ENCODE data around the gene CGREF1.

CGREF1 gene

DNA sequence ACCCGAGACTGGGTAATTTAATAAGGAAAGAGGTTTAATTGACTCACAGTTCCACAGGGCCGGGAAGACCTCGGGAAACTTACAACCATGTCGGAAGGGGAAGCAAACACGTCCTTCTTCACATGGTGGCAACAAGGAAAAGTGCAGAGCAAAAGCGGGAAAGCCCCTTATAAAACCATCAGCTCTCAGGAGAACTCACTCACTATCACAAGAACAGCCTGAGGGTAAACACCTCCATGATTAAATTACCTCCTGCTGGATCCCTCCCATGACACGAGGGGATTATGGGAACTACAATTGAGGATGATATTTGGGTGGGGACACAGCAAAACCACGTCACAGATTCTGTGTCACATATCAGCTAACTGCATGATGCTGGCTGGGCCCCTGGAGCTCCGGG is 41.3 kb upstream of the CGREF1 start:
- no peak for DNase-seq
- Histone ChIP-seq H3K9me2 (replicated peaks; ENCODE audit: insufficient read depth, low read length) (no peaks in the 10 kb centered on the region), H3K27me3 (replicated peaks; ENCODE audit: insufficient read depth, low read length) (no peaks in the 10 kb centered on the region), H3K9me3 (replicated peaks; ENCODE audit: insufficient read depth, low read length) (no peaks in the 10 kb centered on the region), H3K9ac (ENCODE audit: low read length) (no peak overlapping the region), H2AFZ (ENCODE audit: low read length) (no peak overlapping the region), H3K4me2 (ENCODE audit: low read depth, low read length) (no peak overlapping the region), H4K20me1 (ENCODE audit: insufficient read depth, low read length) (no peaks in the 10 kb centered on the region), H3K79me2 (ENCODE audit: low read length) (no peaks in the 10 kb centered on the region), H3F3A (ENCODE audit: insufficient read depth, low read length) (peaks cover 42% of the 10 kb centered on the region), H3K36me3 (replicated peaks; ENCODE audit: insufficient read depth, low read length) (no peaks in the 10 kb centered on the region), H3K27ac (ENCODE audit: low read length) (no peak overlapping the region), H3K4me1 (ENCODE audit: low read length) (peaks cover 51% of the 10 kb centered on the region), H3K4me3 (ENCODE audit: low read length) (no peak overlapping the region)
- no peak for TF ChIP-seq EZH2phosphoT487 (IDR thresholded peaks at IDR 0.05; ENCODE audit: low read length)
- no peak for TF ChIP-seq EZH2 (optimal IDR thresholded peaks at IDR 0.05; ENCODE audit: low read depth, low read length)
- TF ChIP-seq, protein P1, sequence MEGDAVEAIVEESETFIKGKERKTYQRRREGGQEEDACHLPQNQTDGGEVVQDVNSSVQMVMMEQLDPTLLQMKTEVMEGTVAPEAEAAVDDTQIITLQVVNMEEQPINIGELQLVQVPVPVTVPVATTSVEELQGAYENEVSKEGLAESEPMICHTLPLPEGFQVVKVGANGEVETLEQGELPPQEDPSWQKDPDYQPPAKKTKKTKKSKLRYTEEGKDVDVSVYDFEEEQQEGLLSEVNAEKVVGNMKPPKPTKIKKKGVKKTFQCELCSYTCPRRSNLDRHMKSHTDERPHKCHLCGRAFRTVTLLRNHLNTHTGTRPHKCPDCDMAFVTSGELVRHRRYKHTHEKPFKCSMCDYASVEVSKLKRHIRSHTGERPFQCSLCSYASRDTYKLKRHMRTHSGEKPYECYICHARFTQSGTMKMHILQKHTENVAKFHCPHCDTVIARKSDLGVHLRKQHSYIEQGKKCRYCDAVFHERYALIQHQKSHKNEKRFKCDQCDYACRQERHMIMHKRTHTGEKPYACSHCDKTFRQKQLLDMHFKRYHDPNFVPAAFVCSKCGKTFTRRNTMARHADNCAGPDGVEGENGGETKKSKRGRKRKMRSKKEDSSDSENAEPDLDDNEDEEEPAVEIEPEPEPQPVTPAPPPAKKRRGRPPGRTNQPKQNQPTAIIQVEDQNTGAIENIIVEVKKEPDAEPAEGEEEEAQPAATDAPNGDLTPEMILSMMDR (IDR thresholded peaks at IDR 0.05; ENCODE audit: low read length), result no peak

DNA sequence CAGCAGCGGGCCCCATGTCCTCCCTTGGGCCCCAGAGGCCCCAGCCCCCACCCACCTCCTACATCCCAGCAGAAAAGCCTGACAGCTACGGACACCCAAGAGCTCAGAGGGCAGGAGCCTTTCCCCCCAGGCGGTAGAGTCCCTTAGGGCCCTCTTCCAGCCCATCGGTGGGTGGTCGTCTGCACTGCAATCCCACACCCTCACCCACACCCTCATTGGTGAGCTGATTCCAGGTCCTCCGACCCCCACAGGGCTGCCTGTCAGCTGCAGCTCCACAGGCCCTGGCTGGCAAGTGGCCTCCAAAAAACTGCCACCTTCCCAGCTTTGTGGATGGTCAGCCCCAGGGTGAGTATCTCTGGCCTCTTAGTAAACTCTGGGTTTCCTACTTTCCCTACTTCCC is 40.3 kb upstream of the CGREF1 start:
- H3K9ac ChIP-seq (ENCODE audit: low read length), result no peak overlapping the region
- peaks cover 36% of the 10 kb centered on the region for H3F3A ChIP-seq (ENCODE audit: insufficient read depth, low read length)
- no peak for DNase-seq
- peaks cover 51% of the 10 kb centered on the region for H3K4me1 ChIP-seq (ENCODE audit: low read length)
- no peak overlapping the region for H3K27ac ChIP-seq (ENCODE audit: low read length)
- no peak overlapping the region for H2AFZ ChIP-seq (ENCODE audit: low read length)
- H3K9me3 ChIP-seq (replicated peaks; ENCODE audit: insufficient read depth, low read length), result no peaks in the 10 kb centered on the region
- H3K27me3 ChIP-seq (replicated peaks; ENCODE audit: insufficient read depth, low read length), result no peaks in the 10 kb centered on the region
- TF ChIP-seq EZH2phosphoT487 (IDR thresholded peaks at IDR 0.05; ENCODE audit: low read length) (no peak), EZH2 (optimal IDR thresholded peaks at IDR 0.05; ENCODE audit: low read depth, low read length) (no peak)
- TF ChIP-seq, protein P1 (IDR thresholded peaks at IDR 0.05; ENCODE audit: low read length), result no peak
- no peaks in the 10 kb centered on the region for H3K9me2 ChIP-seq (replicated peaks; ENCODE audit: insufficient read depth, low read length)
- H3K4me3 ChIP-seq (ENCODE audit: low read length), result no peak overlapping the region
- no peaks in the 10 kb centered on the region for H3K36me3 ChIP-seq (replicated peaks; ENCODE audit: insufficient read depth, low read length)
- H3K4me2 ChIP-seq (ENCODE audit: low read depth, low read length), result no peak overlapping the region
- no peaks in the 10 kb centered on the region for H4K20me1 ChIP-seq (ENCODE audit: insufficient read depth, low read length)
- no peaks in the 10 kb centered on the region for H3K79me2 ChIP-seq (ENCODE audit: low read length)

DNA sequence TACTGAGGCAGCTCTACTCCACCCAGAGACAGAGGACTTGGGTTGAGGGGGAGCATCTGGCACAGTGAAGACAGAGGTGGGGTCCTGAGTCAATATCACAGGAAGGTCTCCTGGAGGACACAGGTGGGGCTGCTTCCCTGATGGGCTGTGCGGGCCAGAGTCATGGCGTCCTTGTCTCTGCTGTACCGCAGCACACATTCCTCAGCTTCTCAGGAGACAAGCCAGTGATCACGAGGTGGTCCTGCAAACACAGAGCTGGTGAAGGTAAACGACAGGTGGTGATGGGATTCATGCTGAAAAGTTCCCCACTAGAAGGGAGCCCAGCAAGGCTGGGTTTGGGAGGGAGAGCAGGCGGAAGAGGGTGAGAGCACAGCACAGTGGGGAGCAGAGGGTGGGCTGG is 39.5 kb upstream of the CGREF1 start:
- Histone ChIP-seq H3K4me3 (ENCODE audit: low read length) (no peak overlapping the region), H4K20me1 (ENCODE audit: insufficient read depth, low read length) (no peaks in the 10 kb centered on the region), H3F3A (ENCODE audit: insufficient read depth, low read length) (peaks cover 32% of the 10 kb centered on the region), H3K36me3 (replicated peaks; ENCODE audit: insufficient read depth, low read length) (no peaks in the 10 kb centered on the region), H3K27me3 (replicated peaks; ENCODE audit: insufficient read depth, low read length) (no peaks in the 10 kb centered on the region), H3K79me2 (ENCODE audit: low read length) (no peaks in the 10 kb centered on the region), H3K27ac (ENCODE audit: low read length) (no peak overlapping the region), H2AFZ (ENCODE audit: low read length) (no peak overlapping the region), H3K9me3 (replicated peaks; ENCODE audit: insufficient read depth, low read length) (no peaks in the 10 kb centered on the region), H3K4me2 (ENCODE audit: low read depth, low read length) (no peak overlapping the region), H3K9me2 (replicated peaks; ENCODE audit: insufficient read depth, low read length) (no peaks in the 10 kb centered on the region), H3K4me1 (ENCODE audit: low read length) (peaks cover 51% of the 10 kb centered on the region), H3K9ac (ENCODE audit: low read length) (no peak overlapping the region)
- TF ChIP-seq, protein P1 (IDR thresholded peaks at IDR 0.05; ENCODE audit: low read length), result no peak
- TF ChIP-seq EZH2 (optimal IDR thresholded peaks at IDR 0.05; ENCODE audit: low read depth, low read length), result no peak
- TF ChIP-seq EZH2phosphoT487 (IDR thresholded peaks at IDR 0.05; ENCODE audit: low read length), result no peak
- DNase-seq, result no peak

Measured in MM.1S (cell line).